Fibroblast of lung (primary cell): ENCODE data around the gene MKLN1. TPM values are rescaled to one million over a fixed set of nuclear protein-coding genes. Genes with fewer than 3 reads are reported as not detected.

Experiments
- DNase-seq, 2 donors: peaks; one replicate each; pipeline versions ENCODE4 v3.0.0 to v3.0.0-alpha.2; 2010; ENCODE audit warnings: low read depth in 2 of 2
- H2AFZ ChIP-seq: 2 replicates; pipeline ENCODE4 v1.5.1; 2012; ENCODE audit warnings: low read length, control low read depth, inconsistent platforms
- H3K27ac ChIP-seq: 2 replicates; pipeline ENCODE4 v1.5.1; 2011; ENCODE audit warnings: low read length, control low read depth; ENCODE audit not compliant: insufficient read depth
- H3K27me3 ChIP-seq: 2 replicates; pipeline ENCODE4 v1.5.1; 2011; ENCODE audit warnings: mild to moderate bottlenecking, low read length; ENCODE audit not compliant: control insufficient read depth, insufficient read depth
- H3K36me3 ChIP-seq: 2 replicates; pipeline ENCODE4 v1.5.1; 2011; ENCODE audit warnings: low read length; ENCODE audit not compliant: control insufficient read depth, insufficient read depth
- H3K4me1 ChIP-seq: 2 replicates; pipeline ENCODE4 v1.5.1; 2011; ENCODE audit warnings: low read length; ENCODE audit not compliant: control insufficient read depth, insufficient read depth; ENCODE audit errors: extremely low read depth
- H3K4me2 ChIP-seq: 2 replicates; pipeline ENCODE4 v1.5.1; 2011; ENCODE audit warnings: low read length, control low read depth; ENCODE audit not compliant: insufficient read depth; ENCODE audit errors: extremely low read depth
- H3K4me3 ChIP-seq, 4 experiments: fragments of 200-600 bp in 1 of 4; sonication (generic) in 1 of 4; replicated peaks in 1 of 4; 2 replicates each; pipeline ENCODE4 v1.5.1; 2011 to 2016; ENCODE audit warnings: low read length in 4 of 4, low read depth in 3 of 4, mild to moderate bottlenecking in 3 of 4, control low read depth in 2 of 4, inconsistent platforms in 1 of 4, mixed read lengths in 1 of 4; ENCODE audit not compliant: insufficient read depth in 1 of 4; ENCODE audit errors: control extremely low read depth in 1 of 4
- H3K79me2 ChIP-seq: 2 replicates; pipeline ENCODE4 v1.5.1; 2012; ENCODE audit warnings: mild to moderate bottlenecking, low read length, inconsistent platforms; ENCODE audit not compliant: control insufficient read depth, insufficient read depth
- H3K9ac ChIP-seq: 2 replicates; pipeline ENCODE4 v1.5.1; 2011; ENCODE audit warnings: mild to moderate bottlenecking, low read length, control low read depth; ENCODE audit not compliant: insufficient read depth
- H3K9me3 ChIP-seq: 2 replicates; pipeline ENCODE4 v1.5.1; 2012; ENCODE audit warnings: low read depth, low read length; ENCODE audit not compliant: control insufficient read depth, insufficient read depth
- H4K20me1 ChIP-seq: 2 replicates; pipeline ENCODE4 v1.5.1; 2011; ENCODE audit warnings: low read length; ENCODE audit not compliant: control insufficient read depth, insufficient read depth; ENCODE audit errors: extremely low read depth
- EZH2 ChIP-seq: IDR thresholded peaks from 2 replicates; pipeline ENCODE4 v1.5.1; 2012; ENCODE audit warnings: low read length, control low read depth, mild to moderate bottlenecking; ENCODE audit errors: missing control alignments
- polyA plus RNA-seq, 2 donors: library from polyadenylated mRNA; depleted of rRNA in 1 of 2; stranded (reverse) in 1 of 2; unstranded in 1 of 2; fragments of >200 nt; gene quantifications; 2 replicates each; pipeline ENCODE4 v1.2.1, GENCODE V29; 2011 to 2012; ENCODE audit warnings: missing spikeins in 1 of 2
- total RNA-seq: library from RNA; depleted of rRNA; stranded (reverse); fragments of >200 nt; gene quantifications from 2 replicates; pipeline ENCODE4 v1.2.1, GENCODE V29; 2014
- TF ChIP-seq, protein P1 (sequence below), 2 donors: IDR thresholded peaks in 1 of 2; conservative IDR thresholded peaks in 1 of 2; 1 replicate in 1 of 2; 2 replicates in 1 of 2; pipeline ENCODE4 v1.5.1; 2011 to 2012; ENCODE audit warnings: low read length in 2 of 2, control low read depth in 1 of 2, inconsistent platforms in 1 of 2, low read depth in 1 of 2, mild to moderate bottlenecking in 1 of 2

The MKLN1 gene
- total and polyA plus RNA-seq, 2 donors (not counting 1 experiment from before 2014, with no cell fraction given) = 33.9 to 46.4 TPM

DNA sequence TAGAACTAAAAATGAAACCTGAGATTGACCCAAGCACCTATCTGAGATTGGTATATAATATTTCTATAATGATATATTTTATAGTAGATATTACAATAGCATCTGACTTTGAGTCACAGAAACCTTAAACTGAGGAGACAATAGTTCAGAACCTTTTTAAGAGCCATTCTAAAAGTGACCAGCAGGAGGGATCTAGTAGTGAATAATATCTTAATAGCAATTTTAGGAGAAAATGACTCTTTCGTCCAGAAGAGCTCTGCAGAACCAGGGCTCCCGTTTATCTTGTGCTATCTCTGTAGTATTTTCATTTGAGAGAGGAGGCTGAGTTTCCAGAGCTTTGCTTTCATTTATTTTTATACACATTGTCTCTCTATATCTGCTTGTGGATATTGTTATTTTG lies 160.7 kb downstream of the MKLN1 start:
- H3K4me3 ChIP-seq = no peak overlapping the region
- H3K27ac ChIP-seq = no peak overlapping the region
- no peaks in the 10 kb centered on the region for H3K27me3 ChIP-seq
- TF ChIP-seq, protein P1, sequence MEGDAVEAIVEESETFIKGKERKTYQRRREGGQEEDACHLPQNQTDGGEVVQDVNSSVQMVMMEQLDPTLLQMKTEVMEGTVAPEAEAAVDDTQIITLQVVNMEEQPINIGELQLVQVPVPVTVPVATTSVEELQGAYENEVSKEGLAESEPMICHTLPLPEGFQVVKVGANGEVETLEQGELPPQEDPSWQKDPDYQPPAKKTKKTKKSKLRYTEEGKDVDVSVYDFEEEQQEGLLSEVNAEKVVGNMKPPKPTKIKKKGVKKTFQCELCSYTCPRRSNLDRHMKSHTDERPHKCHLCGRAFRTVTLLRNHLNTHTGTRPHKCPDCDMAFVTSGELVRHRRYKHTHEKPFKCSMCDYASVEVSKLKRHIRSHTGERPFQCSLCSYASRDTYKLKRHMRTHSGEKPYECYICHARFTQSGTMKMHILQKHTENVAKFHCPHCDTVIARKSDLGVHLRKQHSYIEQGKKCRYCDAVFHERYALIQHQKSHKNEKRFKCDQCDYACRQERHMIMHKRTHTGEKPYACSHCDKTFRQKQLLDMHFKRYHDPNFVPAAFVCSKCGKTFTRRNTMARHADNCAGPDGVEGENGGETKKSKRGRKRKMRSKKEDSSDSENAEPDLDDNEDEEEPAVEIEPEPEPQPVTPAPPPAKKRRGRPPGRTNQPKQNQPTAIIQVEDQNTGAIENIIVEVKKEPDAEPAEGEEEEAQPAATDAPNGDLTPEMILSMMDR (conservative IDR thresholded peaks at IDR 0.05 in 1 of 2, IDR thresholded peaks at IDR 0.05 in 1 of 2; ENCODE audit: low read depth in 1 of 2, low read length in 2 of 2) = peak; percentile 13 to 16
- TF ChIP-seq EZH2 = no peak
- H3K9me3 ChIP-seq = no peaks in the 10 kb centered on the region
- no peak for DNase-seq
- no peak overlapping the region for H3K4me2 ChIP-seq
- H3K79me2 ChIP-seq = no peaks in the 10 kb centered on the region
- no peak overlapping the region for H3K9ac ChIP-seq
- no peaks in the 10 kb centered on the region for H4K20me1 ChIP-seq
- no peaks in the 10 kb centered on the region for H3K36me3 ChIP-seq
- no peak overlapping the region for H2AFZ ChIP-seq
- H3K4me1 ChIP-seq = no peaks in the 10 kb centered on the region

DNA sequence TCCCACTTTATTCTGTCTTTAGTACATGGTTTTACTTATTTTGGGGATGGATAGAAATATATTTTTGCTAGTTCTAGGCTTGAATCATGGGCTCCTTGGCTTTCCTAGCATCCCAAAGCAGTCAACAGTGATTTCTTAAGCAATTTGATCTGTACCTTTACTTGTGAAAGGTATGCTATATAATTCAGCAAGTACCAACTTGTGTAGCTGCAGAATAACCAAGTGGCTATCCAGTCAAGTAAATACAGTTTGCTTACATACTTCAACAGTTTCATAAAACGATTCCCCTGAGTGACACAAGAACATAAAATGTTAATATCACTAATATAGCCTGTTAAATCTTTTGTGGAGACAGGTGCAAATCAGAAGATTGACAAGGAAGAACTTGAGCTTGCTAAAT lies 161.5 kb downstream of the MKLN1 start:
- no peaks in the 10 kb centered on the region for H3K79me2 ChIP-seq
- no peak overlapping the region for H3K4me2 ChIP-seq
- no peaks in the 10 kb centered on the region for H3K36me3 ChIP-seq
- H3K9me3 ChIP-seq = no peaks in the 10 kb centered on the region
- DNase-seq = no peak
- no peaks in the 10 kb centered on the region for H3K4me1 ChIP-seq
- H4K20me1 ChIP-seq = no peaks in the 10 kb centered on the region
- H2AFZ ChIP-seq = no peak overlapping the region
- H3K9ac ChIP-seq = no peak overlapping the region
- no peaks in the 10 kb centered on the region for H3K27me3 ChIP-seq
- no peak overlapping the region for H3K27ac ChIP-seq
- no peak for TF ChIP-seq EZH2
- TF ChIP-seq, protein P1 (conservative IDR thresholded peaks at IDR 0.05 in 1 of 2, IDR thresholded peaks at IDR 0.05 in 1 of 2; ENCODE audit: low read depth in 1 of 2, low read length in 2 of 2) = no peak
- no peak overlapping the region for H3K4me3 ChIP-seq

DNA sequence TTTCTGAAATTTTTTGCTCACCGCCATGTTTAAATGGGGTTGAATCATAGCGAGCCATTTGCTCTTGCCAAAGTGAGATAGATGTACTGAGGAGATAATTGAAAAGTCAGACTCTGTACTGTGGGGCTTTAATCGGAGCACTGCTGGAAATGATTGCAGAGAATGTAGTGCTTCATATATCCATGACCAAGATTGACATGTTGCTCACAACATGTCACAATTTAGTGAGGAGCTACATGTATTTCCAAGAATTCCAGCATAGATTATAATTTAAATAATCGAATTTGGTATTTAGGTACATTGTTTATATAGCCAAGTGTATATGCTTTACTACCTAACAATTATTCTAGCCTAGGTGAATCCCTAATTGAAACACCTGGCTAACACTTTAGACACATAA lies 162.2 kb downstream of the MKLN1 start:
- Histone ChIP-seq H3K79me2 (no peaks in the 10 kb centered on the region), H3K4me3 (no peak overlapping the region), H4K20me1 (no peaks in the 10 kb centered on the region), H3K9me3 (no peaks in the 10 kb centered on the region), H3K36me3 (no peaks in the 10 kb centered on the region), H3K4me2 (no peak overlapping the region), H3K9ac (no peak overlapping the region), H3K4me1 (no peaks in the 10 kb centered on the region), H2AFZ (no peak overlapping the region), H3K27me3 (no peaks in the 10 kb centered on the region), H3K27ac (no peak overlapping the region)
- TF ChIP-seq EZH2 = no peak
- TF ChIP-seq, protein P1 (conservative IDR thresholded peaks at IDR 0.05 in 1 of 2, IDR thresholded peaks at IDR 0.05 in 1 of 2; ENCODE audit: low read depth in 1 of 2, low read length in 2 of 2) = no peak
- no peak for DNase-seq
